Right lobe of liver (tissue), 4 donors: ENCODE results near the gene HGFAC.

Experiments
- CTCF ChIP-seq, 4 donors: fragments of 200-600 bp in 3 of 4; fragments of 450-650 bp in 1 of 4; IDR thresholded peaks; one replicate each; pipeline versions ENCODE4 v1.5.1 to v1.8.0; 2016 to 2022; ENCODE audit warnings: antibody characterized with exemption in 4 of 4, mild to moderate bottlenecking in 2 of 4
- POLR2A ChIP-seq: fragments of 450-650 bp; IDR thresholded peaks from one replicate; pipeline ENCODE4 v1.6.1; 2017; ENCODE audit warnings: antibody characterized with exemption, mild to moderate bottlenecking
- donor health status: DM: no; HTN: no; CAD: no.
- donor health status: DM: no; HTN: no; CAD: no.
- donor health status: DM: no; HTN: yes; CAD: no.

DNA sequence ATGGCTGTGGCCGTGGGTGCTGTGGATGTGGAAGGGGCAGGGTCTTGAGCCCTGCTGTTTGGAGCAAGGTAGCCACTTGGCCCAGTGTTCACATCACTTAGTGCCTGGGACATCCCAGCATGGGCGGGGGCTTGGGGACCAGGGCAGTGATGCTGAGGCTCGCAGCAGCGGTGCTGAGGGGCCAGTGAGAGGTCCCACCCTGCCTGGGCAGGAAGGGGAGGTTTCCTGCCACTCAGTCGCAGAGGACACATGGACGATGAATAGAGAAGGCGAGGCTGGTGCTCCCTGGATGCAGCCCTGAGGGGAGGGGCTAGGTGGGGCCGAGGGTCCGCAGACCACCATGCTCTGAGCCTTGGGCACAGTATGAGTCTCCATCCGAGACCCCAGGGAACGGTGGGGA lies 47.1 kb downstream of the HGFAC start:
- TF ChIP-seq POLR2A (no peak), CTCF (IDR thresholded peaks at IDR 0.05) (no peak)
